Left colon (tissue), 2 donors: ENCODE results near the gene SALL1. TPM values are rescaled to one million over a fixed set of nuclear protein-coding genes. Genes with fewer than 3 reads are reported as not detected.

Experiments used
- ATAC-seq: fragments of 200-7000 bp; cut with Tn5 transposase; one replicate; pipeline ENCODE4 v1.9.1; 2020; ENCODE audit warnings: mild to moderate bottlenecking, moderate library complexity
- DNase-seq, 2 donors: peaks; one replicate each; pipeline ENCODE4 v3.0.0-alpha.2; 2020
- intact Hi-C, 2 donors: fragments of 100-400 bp; cut with DNase I in 1 of 2; cut with micrococcal nuclease in 1 of 2; formaldehyde crosslinking; loops; one replicate each; pipeline versions ENCODE4 v1.11.2 to v1.14.0; 2022; cut with DNase I, micrococcal nuclease
- total RNA-seq, 2 donors: library from RNA; stranded (reverse); fragmentation: NEBNext Ultra II Directional; extraction: Animal tissue kit (Norgen Biotek cat#: 25700); gene quantifications; one replicate each; pipeline ENCODE4 v1.2.1, GENCODE V29; 2021
- donor health status: DM: no; HTN: no; CAD: no.
- donor health status: DM: yes; HTN: yes; CAD: no.

SALL1 gene
- total RNA-seq, 2 donors from 2014 or later = 1.6 to 2.0 TPM

DNA sequence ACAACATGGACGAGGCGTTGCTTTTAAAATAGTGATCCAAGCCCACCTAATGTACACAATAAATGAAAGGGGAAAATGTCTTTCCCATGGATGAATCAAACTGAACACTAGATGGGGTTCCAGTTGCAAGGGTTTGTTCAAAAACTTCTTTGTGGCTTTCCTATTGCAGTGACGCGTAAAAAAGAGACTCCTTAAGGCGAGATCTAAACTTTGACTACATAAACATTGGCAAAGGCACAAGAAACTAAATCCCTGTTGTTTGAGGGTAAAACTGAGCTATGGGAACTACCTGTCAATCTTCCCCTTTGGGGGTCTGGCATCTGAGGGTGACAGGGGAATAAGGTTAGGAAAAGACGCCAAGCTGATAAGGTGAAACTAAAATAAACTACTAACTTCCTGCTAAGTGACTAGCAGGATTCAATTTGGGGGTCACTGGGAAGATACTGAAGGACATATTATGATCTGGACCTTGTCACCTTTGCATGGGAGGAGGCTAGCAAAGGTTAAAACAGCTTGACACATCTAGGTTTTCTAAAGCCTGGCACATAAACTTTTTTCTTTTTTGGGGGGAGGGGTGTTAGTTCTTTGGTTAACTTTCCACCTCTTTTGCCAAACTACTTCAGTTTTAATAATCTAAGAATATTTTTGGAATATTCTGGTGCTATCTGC lies 4.7 kb downstream of the SALL1 start:
- intact Hi-C loops = no loop called here
- DNase-seq = no peak
- ATAC-seq = no peak

GRCh38 chr16:51144203-51144602 lies 6.9 kb downstream of the SALL1 start:
- no peak for ATAC-seq
- intact Hi-C loops = no loop called here
- no peak for DNase-seq

- no peak for ATAC-seq
- intact Hi-C loops = no loop called here
- DNase-seq = no peak
Observed at GRCh38 chr16:51143196-51143977, 7.7 kb downstream of the SALL1 start.

DNA sequence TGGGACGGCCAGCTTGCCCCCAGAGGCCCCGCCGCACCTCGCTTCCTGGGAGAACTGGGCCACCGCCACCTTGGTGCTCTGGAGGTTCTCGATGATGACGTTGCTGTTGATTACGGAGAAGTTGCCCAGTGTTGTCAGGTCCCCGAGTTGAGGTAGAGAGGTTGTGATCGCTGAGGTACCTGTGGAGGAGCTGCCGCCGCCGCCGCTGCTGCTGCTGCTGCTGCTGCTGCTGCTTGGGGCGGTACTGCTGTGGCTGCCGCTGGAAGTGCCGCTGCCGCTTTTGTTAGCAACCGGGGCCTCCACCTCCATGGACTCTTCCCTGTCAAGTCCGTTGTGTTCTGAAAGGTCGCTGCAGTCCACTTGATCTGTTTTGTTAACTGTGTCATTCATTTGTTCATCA lies 9.5 kb downstream of the SALL1 start:
- DNase-seq = no peak
- ATAC-seq = no peak

DNA sequence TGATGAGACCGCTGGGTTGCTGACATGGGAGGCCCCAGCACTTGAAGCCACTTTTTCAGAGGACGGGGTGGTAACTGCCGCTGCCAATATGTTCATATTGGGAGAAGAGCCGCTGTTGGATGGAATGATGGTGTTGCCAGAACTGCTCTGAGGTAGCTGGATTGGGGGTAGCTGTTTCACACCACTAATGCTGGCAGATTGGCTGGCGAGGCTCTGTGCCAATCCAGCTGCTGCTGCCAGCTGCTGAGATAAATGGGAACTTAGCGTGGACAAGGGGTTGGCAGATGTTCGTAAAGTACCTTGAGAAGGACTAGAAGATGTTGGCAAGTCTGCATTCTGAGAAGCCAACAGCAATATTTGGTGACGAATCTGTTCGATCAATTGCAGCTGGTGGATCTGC lies 10.0 kb downstream of the SALL1 start:
- intact Hi-C loops = no loop called here
- no peak for ATAC-seq

More for the DNA sequence above, 9.5 kb downstream of the SALL1 start:
- intact Hi-C loops = no loop called here

DNA sequence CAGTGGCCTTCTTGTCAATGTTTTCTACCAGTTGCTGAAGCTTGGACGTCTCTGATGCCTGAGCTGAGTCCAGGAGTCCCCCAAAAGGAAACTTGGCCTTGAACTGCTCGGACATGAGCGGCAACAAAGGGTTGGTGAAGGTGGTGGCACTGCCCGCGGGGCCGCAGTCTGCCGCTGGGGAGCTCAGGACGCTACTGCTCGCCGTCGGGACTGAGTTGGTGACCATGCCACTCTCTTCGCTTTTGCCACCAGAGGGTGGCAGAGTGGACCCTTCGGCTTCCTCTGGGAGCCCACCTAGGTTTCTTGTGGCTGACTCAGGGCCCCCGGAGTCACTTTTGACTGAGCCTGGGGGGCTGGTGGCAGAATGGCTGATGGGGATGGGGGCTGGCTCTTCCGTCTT lies 11.0 kb downstream of the SALL1 start:
- DNase-seq (no peak), ATAC-seq (no peak)
- intact Hi-C loops = no loop called here

More for the DNA sequence above, 10.0 kb downstream of the SALL1 start:
- DNase-seq = no peak

DNA sequence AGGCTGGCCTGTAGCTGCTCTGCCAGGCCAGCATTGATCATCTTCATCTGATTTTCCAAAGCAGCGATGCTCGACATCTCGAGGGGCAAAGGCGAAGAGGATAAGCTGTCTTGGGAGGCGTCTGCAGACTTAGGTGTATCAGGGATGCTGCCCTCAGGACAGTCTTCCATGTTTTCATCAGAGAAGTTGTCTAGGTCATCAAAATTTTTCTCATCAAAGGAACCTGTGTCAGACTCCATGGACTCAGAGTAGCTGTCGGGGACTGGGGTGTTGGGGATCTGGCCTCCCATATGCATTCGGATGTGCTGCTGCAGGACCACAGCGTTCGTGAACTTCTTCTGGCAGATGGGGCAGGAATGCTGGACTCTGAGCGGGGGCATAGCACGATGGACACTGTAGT lies 11.5 kb downstream of the SALL1 start:
- intact Hi-C loops = no loop called here
- ATAC-seq = no peak
- DNase-seq = no peak

- DNase-seq (no peak), ATAC-seq (no peak)
- intact Hi-C loops = no loop called here
Observed at GRCh38 chr16:51138178-51138577, 12.9 kb downstream of the SALL1 start.

- DNase-seq = no peak
- ATAC-seq = no peak
- intact Hi-C loops = no loop called here
Observed at GRCh38 chr16:51137097-51137496, 14.0 kb downstream of the SALL1 start.

- ATAC-seq = no peak
- intact Hi-C loops = no loop called here
- DNase-seq = no peak
Observed at GRCh38 chr16:51134876-51135275, 16.2 kb downstream of the SALL1 start.

DNA sequence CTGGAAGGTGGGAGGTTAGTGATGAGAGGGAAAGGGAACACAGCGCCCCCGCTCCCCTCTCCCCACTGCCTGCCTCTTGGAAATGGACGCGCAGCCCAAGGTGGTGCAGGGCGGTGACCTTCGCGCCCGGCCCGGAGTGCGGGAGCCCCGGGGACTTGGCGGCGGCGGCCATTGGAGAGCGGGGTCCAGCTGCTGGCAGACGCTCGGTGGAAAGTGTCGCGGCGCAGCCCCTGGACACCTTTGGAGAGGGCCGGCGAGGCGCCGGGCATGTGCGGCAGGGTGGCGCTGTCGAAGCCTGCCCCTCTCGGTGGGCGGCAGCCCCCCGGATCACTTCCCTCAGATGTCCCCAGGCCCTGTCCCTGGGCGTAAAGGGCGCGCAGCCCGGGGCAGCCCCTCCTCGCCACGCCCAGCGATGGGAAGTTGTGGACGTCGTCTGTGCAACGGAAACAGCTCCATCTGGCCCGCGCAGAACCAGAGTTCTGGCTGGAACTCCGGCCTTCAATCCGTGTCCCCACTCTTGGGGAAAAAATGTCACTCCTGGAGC lies 16.7 kb downstream of the SALL1 start:
- ATAC-seq (no peak), DNase-seq (no peak)
- intact Hi-C loops = no loop called here

DNA sequence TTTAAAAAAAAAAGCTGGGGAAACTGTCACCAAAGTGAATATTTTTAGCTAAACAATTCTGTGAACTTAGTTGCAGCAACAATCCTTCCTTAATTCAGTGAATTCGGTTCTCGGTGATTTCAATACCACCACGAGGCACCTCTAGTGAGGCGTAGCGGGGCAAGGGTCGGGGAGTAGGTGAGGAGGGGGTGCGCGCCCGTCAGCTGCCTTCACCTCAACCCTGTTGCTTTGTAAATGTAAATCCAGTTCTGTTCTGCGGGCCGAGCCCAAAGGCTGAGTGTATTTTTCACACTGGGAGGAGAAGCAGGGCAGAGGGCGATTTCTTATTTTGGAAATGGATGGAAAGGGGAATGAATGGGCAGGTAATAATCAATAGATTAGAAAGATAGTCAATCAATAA lies 17.4 kb downstream of the SALL1 start:
- ATAC-seq = no peak
- intact Hi-C loops = no loop called here
- no peak for DNase-seq

DNA sequence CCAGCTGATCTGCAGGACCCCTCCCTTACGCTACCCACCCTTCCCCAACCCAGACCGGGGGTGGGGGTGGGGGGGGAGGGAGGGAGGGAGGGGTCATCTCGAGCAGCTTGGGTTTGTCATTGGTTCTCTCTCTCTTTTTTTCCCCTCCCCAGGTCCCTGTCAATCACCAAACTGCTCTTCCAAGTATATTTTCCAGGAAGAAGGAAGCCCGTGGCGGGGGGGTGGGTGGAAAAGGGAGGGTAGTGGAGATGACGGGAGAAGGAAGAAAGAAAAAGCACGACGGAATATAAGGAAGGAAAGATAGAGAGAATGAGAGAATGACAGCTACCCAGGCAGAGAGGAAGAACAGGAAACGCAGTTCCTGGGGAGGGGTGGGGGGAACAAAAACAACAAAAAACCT lies 17.9 kb downstream of the SALL1 start:
- no peak for ATAC-seq
- intact Hi-C loops = no loop called here

DNA sequence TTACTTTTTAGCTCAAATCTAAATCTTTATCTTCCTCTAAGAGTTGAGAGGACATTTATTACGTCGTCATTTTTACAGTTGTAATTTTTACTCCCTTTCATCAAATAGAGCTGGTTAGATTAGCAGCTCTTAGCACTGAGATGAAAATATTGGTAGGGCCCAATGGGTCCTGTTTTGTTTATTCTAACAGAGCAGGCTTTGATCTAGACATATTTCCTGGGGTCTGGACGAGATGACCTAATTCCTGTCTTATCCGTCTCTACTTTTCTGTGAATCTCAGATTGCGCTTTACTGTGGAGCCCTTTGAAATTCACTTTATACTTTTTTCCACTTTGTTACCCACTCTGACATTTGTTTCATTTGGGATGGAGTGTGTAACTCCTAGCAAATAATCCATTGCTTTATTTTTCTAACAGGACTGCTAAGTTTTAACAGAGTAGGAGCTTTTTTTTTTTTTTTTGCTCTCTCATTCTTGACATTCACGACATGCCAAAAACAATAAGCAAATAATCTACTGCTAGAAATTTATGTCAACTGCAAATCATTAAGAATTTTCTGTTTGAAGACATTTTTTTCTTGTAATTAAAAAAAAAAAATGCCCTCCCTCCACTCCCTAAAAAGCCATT lies 18.5 kb downstream of the SALL1 start:
- DNase-seq (no peak), ATAC-seq (no peak)
- intact Hi-C loops = no loop called here

More for the DNA sequence above, 17.9 kb downstream of the SALL1 start:
- DNase-seq = no peak

- ATAC-seq (no peak), DNase-seq (no peak)
- intact Hi-C loops = no loop called here
Observed at GRCh38 chr16:51131619-51132018, 19.5 kb downstream of the SALL1 start.

DNA sequence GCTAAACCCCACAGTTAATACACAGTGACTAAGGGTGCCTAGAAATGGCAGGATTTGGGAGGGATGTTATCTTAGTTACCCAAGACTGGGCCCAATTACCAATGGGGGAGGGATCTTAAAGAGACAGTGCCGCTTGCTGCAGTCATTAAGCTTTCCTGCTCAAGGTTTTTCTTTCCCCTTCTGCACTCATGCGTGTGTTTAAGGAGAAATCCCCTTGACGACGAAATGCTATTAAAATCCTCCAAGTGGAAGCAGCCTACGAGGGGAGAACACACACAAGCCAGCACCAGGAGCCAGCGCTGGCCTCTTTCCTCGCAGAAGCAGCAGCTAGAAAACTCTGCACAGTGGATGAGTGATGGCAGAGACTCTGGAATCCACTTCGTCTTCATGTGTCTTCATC lies 22.0 kb downstream of the SALL1 start:
- intact Hi-C loops = no loop called here
- DNase-seq (no peak), ATAC-seq (no peak)

DNA sequence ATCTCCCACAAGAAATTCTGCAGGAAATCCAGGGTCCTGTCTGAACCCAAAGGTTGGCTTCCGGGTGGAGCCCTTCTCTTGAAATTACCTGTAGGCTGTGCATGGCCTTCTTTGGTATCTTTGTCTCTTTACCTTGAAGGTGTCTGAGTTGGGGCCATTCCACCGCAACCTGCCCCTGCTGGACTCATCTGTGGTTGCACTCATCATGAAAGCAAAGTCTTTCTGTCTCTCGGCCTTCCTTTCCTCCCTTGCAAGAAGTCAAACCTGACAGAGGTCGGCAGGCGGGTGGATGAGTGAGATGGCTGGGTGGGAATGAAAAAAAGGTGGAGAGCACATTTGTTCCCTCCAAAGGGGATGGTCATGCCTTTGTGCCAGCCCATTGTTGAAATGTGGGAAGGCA lies 25.1 kb downstream of the SALL1 start:
- intact Hi-C loops = no loop called here
- no peak for DNase-seq
- no peak for ATAC-seq

GRCh38 chr16:51124896-51125295 lies 26.2 kb downstream of the SALL1 start:
- intact Hi-C loops = no loop called here
- ATAC-seq = no peak
- DNase-seq = no peak

DNA sequence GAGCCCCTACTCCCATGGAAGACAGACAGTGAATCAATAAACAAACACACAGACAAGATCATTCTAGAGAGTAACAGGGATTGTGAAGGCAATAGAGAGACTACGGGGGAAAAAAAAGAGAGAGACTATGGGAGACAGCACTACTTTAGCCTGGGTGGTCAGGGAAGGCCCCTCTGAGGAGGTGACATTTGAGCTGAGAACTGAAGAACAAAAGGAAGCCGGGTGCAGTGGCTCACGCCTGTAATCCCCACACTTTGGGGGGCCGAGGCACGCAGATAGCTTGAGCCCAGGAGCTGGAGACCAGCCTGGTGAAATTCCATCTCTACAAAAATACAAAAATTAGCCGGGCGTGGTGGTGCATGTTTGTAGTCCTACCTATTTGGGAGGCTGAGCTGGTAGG lies 29.2 kb downstream of the SALL1 start:
- DNase-seq (no peak), ATAC-seq (no peak)
- intact Hi-C loops = no loop called here

- ATAC-seq (no peak), DNase-seq (no peak)
- intact Hi-C loops = no loop called here
Observed at GRCh38 chr16:51120730-51121347, 30.2 kb downstream of the SALL1 start.
